ENCODE measurements around the gene IFFO2.
"Not testable (repeated sequence)": the region's sequence is repeated elsewhere in the genome, so short reads cannot be mapped to it uniquely, and the experiment has no call there.

The IFFO2 gene

GRCh38 chr1:18875107-18875795 is 81.2 kb downstream of the IFFO2 start:
- peak; percentile 91 for DNase-seq (ENCODE audit: low read depth, low spot score)

- no peak for DNase-seq (ENCODE audit: low read depth, low spot score)
Observed at GRCh38 chr1:18874600-18874999, 81.9 kb downstream of the IFFO2 start.

- no peak for DNase-seq (ENCODE audit: low read depth, low spot score)
Observed at GRCh38 chr1:18874036-18874435, 82.4 kb downstream of the IFFO2 start.

- no peak for DNase-seq (ENCODE audit: low read depth, low spot score)
Observed at GRCh38 chr1:18872071-18872611, 84.3 kb downstream of the IFFO2 start.

- no peak for DNase-seq (ENCODE audit: low read depth, low spot score)
Observed at GRCh38 chr1:18871401-18872070, 84.9 kb downstream of the IFFO2 start.

- no peak for DNase-seq (ENCODE audit: low read depth, low spot score)
Observed at GRCh38 chr1:18870957-18871356, 85.5 kb downstream of the IFFO2 start.

- not testable (repeated sequence) for DNase-seq (ENCODE audit: low read depth, low spot score)
Observed at GRCh38 chr1:18870595-18870865, 85.9 kb downstream of the IFFO2 start.

GRCh38 chr1:18869847-18870594 is 86.5 kb downstream of the IFFO2 start:
- no peak for DNase-seq (ENCODE audit: low read depth, low spot score)

GRCh38 chr1:18868801-18869424 is 87.6 kb downstream of the IFFO2 start:
- no peak for DNase-seq (ENCODE audit: low read depth, low spot score)

GRCh38 chr1:18868354-18868753 is 88.1 kb downstream of the IFFO2 start:
- DNase-seq (ENCODE audit: low read depth, low spot score), result no peak

GRCh38 chr1:18866846-18867245 is 89.6 kb downstream of the IFFO2 start:
- DNase-seq (ENCODE audit: low read depth, low spot score), result no peak

- DNase-seq (ENCODE audit: low read depth, low spot score), result no peak
Observed at GRCh38 chr1:18866314-18866713, 90.2 kb downstream of the IFFO2 start.

- no peak for DNase-seq (ENCODE audit: low read depth, low spot score)
Observed at GRCh38 chr1:18865176-18865575, 91.3 kb downstream of the IFFO2 start.

GRCh38 chr1:18861590-18861989 is 94.9 kb downstream of the IFFO2 start:
- no peak for DNase-seq (ENCODE audit: low read depth, low spot score)

GRCh38 chr1:18861082-18861481 is 95.4 kb downstream of the IFFO2 start:
- no peak for DNase-seq (ENCODE audit: low read depth, low spot score)

- no peak for DNase-seq (ENCODE audit: low read depth, low spot score)
Observed at GRCh38 chr1:18859560-18859959, 96.9 kb downstream of the IFFO2 start, which contains the start of gene TAS1R2. TAS1R2 (minus strand) TSS chr1:18859660; CDS start chr1:18859660, 0 bp downstream.

GRCh38 chr1:18858070-18858688 is 98.3 kb downstream of the IFFO2 start:
- DNase-seq (ENCODE audit: low read depth, low spot score), result no peak

- DNase-seq (ENCODE audit: low read depth, low spot score), result no peak
Observed at GRCh38 chr1:18856435-18856834, 100.0 kb downstream of the IFFO2 start.

- no peak for DNase-seq (ENCODE audit: low read depth, low spot score)
Observed at GRCh38 chr1:18855573-18855972, 100.9 kb downstream of the IFFO2 start.

- DNase-seq (ENCODE audit: low read depth, low spot score), result no peak
Observed at GRCh38 chr1:18854331-18855025, 102.0 kb downstream of the IFFO2 start.
